ENCODE measurements around the gene EIF3CL.
"Not testable (repeated sequence)": the region's sequence is repeated elsewhere in the genome, so short reads cannot be mapped to it uniquely, and the experiment has no call there.

The EIF3CL gene

DNA sequence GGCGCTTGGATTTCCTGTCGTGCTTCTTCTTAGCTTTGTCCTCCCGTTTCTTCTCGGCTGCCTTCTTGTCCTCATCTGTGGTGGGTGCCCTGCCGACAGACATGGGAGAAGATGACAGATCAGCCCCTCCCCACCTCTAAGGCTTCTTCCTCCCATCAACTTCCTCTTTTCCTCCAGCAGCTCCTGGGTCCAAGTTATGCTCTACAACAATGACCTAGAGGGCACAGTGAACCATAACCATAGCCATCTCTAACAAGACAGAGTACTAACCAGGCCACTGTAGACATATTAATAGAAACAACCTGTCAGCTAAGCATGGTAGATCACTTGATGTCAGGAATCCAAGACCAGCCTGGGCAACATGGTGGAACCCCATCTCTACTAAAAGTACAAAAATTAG, 11.6 kb downstream of the EIF3CL start:
- H4K8ac ChIP-seq (ENCODE audit: low read depth, low read length); H3K23ac ChIP-seq (ENCODE audit: low read length); H2BK120ac ChIP-seq (ENCODE audit: low read depth, low read length); H3K9ac ChIP-seq (ENCODE audit: low read length); H2BK5ac ChIP-seq (ENCODE audit: low read length); H3K4me1 ChIP-seq (ENCODE audit: control insufficient read depth, low read depth, low read length); H3K56ac ChIP-seq (ENCODE audit: low read length); H2AK5ac ChIP-seq (ENCODE audit: low read length); H3K4me3 ChIP-seq (ENCODE audit: low read length); H3K4ac ChIP-seq (ENCODE audit: low read depth, low read length); H2BK15ac ChIP-seq (replicated peaks; ENCODE audit: low read depth); H3K27me3 ChIP-seq (ENCODE audit: insufficient read depth, low read length, poor library complexity); H3K36me3 ChIP-seq (ENCODE audit: control insufficient read depth, insufficient read depth, low read length); H3K27ac ChIP-seq (ENCODE audit: low read depth, low read length); H3K4me2 ChIP-seq (ENCODE audit: low read length); H3K79me2 ChIP-seq (ENCODE audit: control insufficient read depth, insufficient read depth, low read length); H4K5ac ChIP-seq (ENCODE audit: low read length); H3K18ac ChIP-seq (ENCODE audit: low read length); H3K79me1 ChIP-seq (ENCODE audit: low read length); DNase-seq: not testable (repeated sequence)
- WGBS (ENCODE audit: extremely low coverage, insufficient coverage, low lambda C conversion rate), result no CpG with 5 or more reads among the region's 5 CpGs

DNA sequence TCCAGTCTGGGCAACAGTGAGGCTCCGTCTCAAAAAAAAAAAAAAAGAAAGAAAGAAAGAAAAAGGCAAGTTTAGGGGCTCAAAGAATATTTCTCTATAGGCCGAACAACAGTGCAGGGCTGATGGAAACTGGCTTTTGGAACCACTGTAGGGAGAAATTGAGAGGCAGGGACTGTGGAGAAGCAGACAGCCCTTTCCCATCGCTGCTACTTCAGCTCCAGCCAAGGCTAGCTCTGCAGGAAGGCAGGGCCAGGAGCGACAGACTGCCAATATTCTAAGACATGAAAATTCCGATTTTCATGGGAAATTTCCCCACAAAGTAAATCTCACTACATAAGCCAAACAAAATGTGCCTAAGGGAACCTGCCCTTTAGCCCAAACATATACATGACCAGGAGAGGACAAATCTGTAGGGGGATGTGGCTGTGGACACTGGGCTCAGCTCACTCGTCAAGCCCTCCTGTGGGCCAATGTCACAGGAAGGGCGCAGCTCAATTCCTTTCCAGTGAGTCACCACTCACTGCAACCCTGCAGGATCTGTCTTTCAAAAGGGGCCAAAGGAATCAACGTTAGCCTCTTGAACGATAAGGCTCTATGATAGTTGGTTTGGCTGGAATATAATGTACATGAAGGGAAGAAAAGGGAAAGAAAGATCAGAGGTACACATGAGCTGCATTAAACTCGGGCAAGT, 21.3 kb downstream of the EIF3CL start:
- H3K9ac ChIP-seq (ENCODE audit: low read length); H3K27ac ChIP-seq (ENCODE audit: low read depth, low read length); H2AK5ac ChIP-seq (ENCODE audit: low read length); H4K5ac ChIP-seq (ENCODE audit: low read length); H3K27me3 ChIP-seq (ENCODE audit: insufficient read depth, low read length, poor library complexity); H2BK120ac ChIP-seq (ENCODE audit: low read depth, low read length); DNase-seq; H4K8ac ChIP-seq (ENCODE audit: low read depth, low read length); H3K4ac ChIP-seq (ENCODE audit: low read depth, low read length); H3K56ac ChIP-seq (ENCODE audit: low read length); H3K79me1 ChIP-seq (ENCODE audit: low read length); H3K4me2 ChIP-seq (ENCODE audit: low read length); H3K4me1 ChIP-seq (ENCODE audit: control insufficient read depth, low read depth, low read length); H3K79me2 ChIP-seq (ENCODE audit: control insufficient read depth, insufficient read depth, low read length); H3K18ac ChIP-seq (ENCODE audit: low read length); H3K23ac ChIP-seq (ENCODE audit: low read length); H2BK15ac ChIP-seq (replicated peaks; ENCODE audit: low read depth); H3K36me3 ChIP-seq (ENCODE audit: control insufficient read depth, insufficient read depth, low read length); H3K4me3 ChIP-seq (ENCODE audit: low read length); H2BK5ac ChIP-seq (ENCODE audit: low read length): not testable (repeated sequence)
- WGBS (ENCODE audit: extremely low coverage, insufficient coverage, low lambda C conversion rate), result no CpG with 5 or more reads among the region's 10 CpGs

DNA sequence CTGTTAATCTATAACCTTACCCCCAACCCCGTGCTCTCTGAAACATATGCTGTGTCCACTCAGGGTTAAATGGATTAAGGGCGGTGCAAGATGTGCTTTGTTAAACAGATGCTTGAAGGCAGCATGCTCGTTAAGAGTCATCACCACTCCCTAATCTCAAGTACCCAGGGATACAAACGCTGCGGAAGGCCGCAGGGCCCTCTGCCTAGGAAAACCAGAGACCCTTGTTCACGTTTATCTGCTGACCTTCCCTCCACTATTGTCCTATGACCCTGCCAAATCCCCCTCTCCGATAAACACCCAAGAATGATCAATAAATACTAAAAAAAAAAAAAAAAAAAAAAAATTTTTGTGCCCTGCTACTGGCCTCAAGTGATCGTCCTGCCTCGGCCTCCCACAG, 25.8 kb downstream of the EIF3CL start:
- not testable (repeated sequence) for H4K5ac ChIP-seq (ENCODE audit: low read length); H3K4me2 ChIP-seq (ENCODE audit: low read length); H4K8ac ChIP-seq (ENCODE audit: low read depth, low read length); H3K79me1 ChIP-seq (ENCODE audit: low read length); H3K56ac ChIP-seq (ENCODE audit: low read length); H3K9ac ChIP-seq (ENCODE audit: low read length); H3K79me2 ChIP-seq (ENCODE audit: control insufficient read depth, insufficient read depth, low read length); H3K18ac ChIP-seq (ENCODE audit: low read length); H3K4me3 ChIP-seq (ENCODE audit: low read length); H2BK120ac ChIP-seq (ENCODE audit: low read depth, low read length); H3K27ac ChIP-seq (ENCODE audit: low read depth, low read length); H3K36me3 ChIP-seq (ENCODE audit: control insufficient read depth, insufficient read depth, low read length); H2BK5ac ChIP-seq (ENCODE audit: low read length); H3K27me3 ChIP-seq (ENCODE audit: insufficient read depth, low read length, poor library complexity); H2BK15ac ChIP-seq (replicated peaks; ENCODE audit: low read depth); DNase-seq; H3K4me1 ChIP-seq (ENCODE audit: control insufficient read depth, low read depth, low read length); H3K23ac ChIP-seq (ENCODE audit: low read length); H2AK5ac ChIP-seq (ENCODE audit: low read length); H3K4ac ChIP-seq (ENCODE audit: low read depth, low read length)
- WGBS (ENCODE audit: extremely low coverage, insufficient coverage, low lambda C conversion rate), result no CpG with 5 or more reads among the region's 10 CpGs

DNA sequence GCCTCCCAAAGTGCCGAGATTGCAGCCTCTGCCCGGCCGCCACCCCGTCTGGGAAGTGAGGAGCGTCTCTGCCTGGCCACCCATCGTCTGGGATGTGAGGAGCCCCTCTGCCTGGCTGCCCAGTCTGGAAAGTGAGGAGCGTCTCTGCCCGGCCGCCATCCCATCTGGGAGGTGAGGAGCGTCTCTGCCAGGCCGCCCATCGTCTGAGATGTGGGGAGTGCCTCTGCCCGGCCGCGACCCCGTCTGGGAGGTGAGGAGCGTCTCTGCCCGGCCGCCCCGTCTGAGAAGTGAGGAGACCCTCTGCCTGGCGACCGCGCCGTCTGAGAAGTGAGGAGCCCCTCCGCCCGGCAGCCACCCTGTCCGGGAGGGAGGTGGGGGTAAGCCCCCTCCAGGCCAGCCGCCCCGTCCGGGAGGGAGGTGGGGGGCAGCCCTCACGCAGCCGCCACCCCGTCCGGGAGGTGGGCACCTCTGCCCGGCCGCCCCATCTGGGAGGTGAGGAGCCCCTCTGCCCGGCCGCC, 26.5 kb downstream of the EIF3CL start:
- H3K4ac ChIP-seq (ENCODE audit: low read depth, low read length); DNase-seq; H3K56ac ChIP-seq (ENCODE audit: low read length); H3K79me1 ChIP-seq (ENCODE audit: low read length); H2BK15ac ChIP-seq (replicated peaks; ENCODE audit: low read depth); H3K18ac ChIP-seq (ENCODE audit: low read length); H3K9ac ChIP-seq (ENCODE audit: low read length); H3K4me3 ChIP-seq (ENCODE audit: low read length); H2BK120ac ChIP-seq (ENCODE audit: low read depth, low read length); H3K27me3 ChIP-seq (ENCODE audit: insufficient read depth, low read length, poor library complexity); H3K4me2 ChIP-seq (ENCODE audit: low read length); H3K4me1 ChIP-seq (ENCODE audit: control insufficient read depth, low read depth, low read length); H3K23ac ChIP-seq (ENCODE audit: low read length); H3K79me2 ChIP-seq (ENCODE audit: control insufficient read depth, insufficient read depth, low read length); H4K5ac ChIP-seq (ENCODE audit: low read length); H4K8ac ChIP-seq (ENCODE audit: low read depth, low read length); H2AK5ac ChIP-seq (ENCODE audit: low read length); H2BK5ac ChIP-seq (ENCODE audit: low read length); H3K36me3 ChIP-seq (ENCODE audit: control insufficient read depth, insufficient read depth, low read length); H3K27ac ChIP-seq (ENCODE audit: low read depth, low read length): not testable (repeated sequence)
- no CpG with 5 or more reads among the region's 38 CpGs for WGBS (ENCODE audit: extremely low coverage, insufficient coverage, low lambda C conversion rate)

DNA sequence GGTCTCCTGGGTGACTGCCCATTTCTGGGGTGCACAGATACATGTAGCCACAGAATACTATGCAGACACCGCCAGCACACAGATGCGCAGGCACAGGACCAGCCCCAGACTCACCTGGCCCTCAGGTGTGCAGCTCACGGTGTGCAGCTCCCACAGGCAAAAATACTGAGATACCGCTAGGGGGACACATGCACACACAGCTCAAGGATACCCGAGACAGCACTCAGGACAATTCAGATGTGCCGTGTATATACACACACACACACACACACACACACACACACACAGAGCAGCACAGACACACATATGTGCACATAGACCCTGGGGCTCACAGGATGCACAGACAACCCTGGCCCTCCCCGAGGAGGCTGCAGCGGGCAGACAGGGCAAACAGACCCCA, 28.5 kb downstream of the EIF3CL start:
- not testable (repeated sequence) for H2BK5ac ChIP-seq (ENCODE audit: low read length); H3K18ac ChIP-seq (ENCODE audit: low read length); H3K36me3 ChIP-seq (ENCODE audit: control insufficient read depth, insufficient read depth, low read length); H3K9ac ChIP-seq (ENCODE audit: low read length); H3K4ac ChIP-seq (ENCODE audit: low read depth, low read length); H4K5ac ChIP-seq (ENCODE audit: low read length); H3K56ac ChIP-seq (ENCODE audit: low read length); H3K79me2 ChIP-seq (ENCODE audit: control insufficient read depth, insufficient read depth, low read length); H3K4me2 ChIP-seq (ENCODE audit: low read length); H3K4me1 ChIP-seq (ENCODE audit: control insufficient read depth, low read depth, low read length); DNase-seq; H2AK5ac ChIP-seq (ENCODE audit: low read length); H3K79me1 ChIP-seq (ENCODE audit: low read length); H2BK15ac ChIP-seq (replicated peaks; ENCODE audit: low read depth); H3K27ac ChIP-seq (ENCODE audit: low read depth, low read length); H4K8ac ChIP-seq (ENCODE audit: low read depth, low read length); H2BK120ac ChIP-seq (ENCODE audit: low read depth, low read length); H3K27me3 ChIP-seq (ENCODE audit: insufficient read depth, low read length, poor library complexity); H3K23ac ChIP-seq (ENCODE audit: low read length); H3K4me3 ChIP-seq (ENCODE audit: low read length)
- WGBS (ENCODE audit: extremely low coverage, insufficient coverage, low lambda C conversion rate), result no CpG with 5 or more reads among the region's 8 CpGs

DNA sequence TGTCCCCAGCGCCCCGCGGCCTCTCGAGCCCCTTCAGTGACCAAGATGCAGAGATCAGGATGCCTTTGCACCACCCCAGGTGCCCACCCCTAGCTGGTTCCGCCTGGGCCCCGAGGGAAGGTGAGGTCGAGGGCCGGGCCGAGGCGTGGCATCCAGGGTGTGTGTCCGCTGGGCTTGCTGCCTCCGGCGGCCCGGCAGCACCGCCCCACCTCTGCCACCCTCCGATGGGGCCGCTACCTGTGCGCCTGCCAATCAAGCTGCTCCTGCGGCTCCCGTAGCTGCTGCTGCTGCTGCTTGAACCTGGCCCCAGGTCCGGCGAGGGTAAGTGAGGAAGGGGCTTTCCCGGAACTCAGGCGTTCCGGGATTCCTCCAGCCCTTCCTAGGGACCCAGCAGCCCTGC, 29.4 kb downstream of the EIF3CL start:
- H3K4me3 ChIP-seq (ENCODE audit: low read length); H3K4ac ChIP-seq (ENCODE audit: low read depth, low read length); H3K79me2 ChIP-seq (ENCODE audit: control insufficient read depth, insufficient read depth, low read length); H2BK5ac ChIP-seq (ENCODE audit: low read length); H2BK120ac ChIP-seq (ENCODE audit: low read depth, low read length); H2AK5ac ChIP-seq (ENCODE audit: low read length); H3K79me1 ChIP-seq (ENCODE audit: low read length); H3K56ac ChIP-seq (ENCODE audit: low read length); H4K5ac ChIP-seq (ENCODE audit: low read length); H2BK15ac ChIP-seq (replicated peaks; ENCODE audit: low read depth); H3K36me3 ChIP-seq (ENCODE audit: control insufficient read depth, insufficient read depth, low read length); H3K9ac ChIP-seq (ENCODE audit: low read length); H3K4me1 ChIP-seq (ENCODE audit: control insufficient read depth, low read depth, low read length); H3K27ac ChIP-seq (ENCODE audit: low read depth, low read length); H3K4me2 ChIP-seq (ENCODE audit: low read length); H3K23ac ChIP-seq (ENCODE audit: low read length); H3K27me3 ChIP-seq (ENCODE audit: insufficient read depth, low read length, poor library complexity); DNase-seq; H4K8ac ChIP-seq (ENCODE audit: low read depth, low read length); H3K18ac ChIP-seq (ENCODE audit: low read length): not testable (repeated sequence)
- no CpG with 5 or more reads among the region's 25 CpGs for WGBS (ENCODE audit: extremely low coverage, insufficient coverage, low lambda C conversion rate)
